RWPE1 (cell line): Measurements from ENCODE around the gene TP53TG5.
A peak's percentile ranks its signal among the peaks of the same experiment; 100 is the strongest.
"Not testable (repeated sequence)": the region's sequence is repeated elsewhere in the genome, so short reads cannot be mapped to it uniquely, and the experiment has no call there.

ENCODE experiments used
- CTCF ChIA-PET: fragments of 350-600 bp; sonication (Branson Sonifier 250); formaldehyde crosslinking; extraction: SDS; loops from one replicate; lab custom pipeline; 2021; lab: Yijun Ruan, JAX
- POLR2A ChIA-PET: fragments of 400-600 bp; formaldehyde crosslinking; extraction: SDS; loops from one replicate; lab custom pipeline; 2020; ENCODE audit warnings: antibody characterized with exemption; ENCODE audit not compliant: low non-redundant PET; lab: Yijun Ruan, JAX
- DNase-seq: peaks from one replicate; pipeline ENCODE4 v3.0.0; 2012; ENCODE audit warnings: low spot score
- H3K27ac ChIP-seq: fragments of 450-650 bp; 2 replicates; pipeline ENCODE4 v1.5.1; 2017
- CTCF ChIP-seq: fragments of 450-650 bp; conservative IDR thresholded peaks from 2 replicates; pipeline ENCODE4 v1.5.1; 2017; ENCODE audit warnings: low read depth, mild to moderate bottlenecking

TP53TG5 gene

GRCh38 chr20:45352729-45353128 lies 25.4 kb downstream of the TP53TG5 start:
- TF ChIP-seq CTCF = no peak
- CTCF ChIA-PET = interaction anchor here (0.7 to 2.1 kb wide), 5 partner anchors 8 to 277 kb away, joined by 3 to 10 read pairs (median 3); partner anchors contain the start of genes SYS1 and WFDC10A
- H3K27ac ChIP-seq = no peak overlapping the region

GRCh38 chr20:45350795-45351194 lies 27.3 kb downstream of the TP53TG5 start:
- not testable (repeated sequence) for DNase-seq, H3K27ac ChIP-seq
- POLR2A ChIA-PET = interaction anchor here (0.6 kb wide), 1 partner anchor 10 kb away, joined by 6 read pairs; no protein-coding TSS in a partner anchor
- CTCF ChIA-PET = interaction anchor here (2.1 kb wide), 1 partner anchor 12 kb away, joined by 10 read pairs; the partner anchor contains the start of gene SYS1

More at GRCh38 chr20:45352729-45353128, 25.4 kb downstream of the TP53TG5 start:
- DNase-seq = no peak
- POLR2A ChIA-PET = no interaction called here

- no peak overlapping the region for H3K27ac ChIP-seq
- TF ChIP-seq CTCF = no peak
- ChIA-PET POLR2A (no interaction called here), CTCF (no interaction called here)
- no peak for DNase-seq
Observed at GRCh38 chr20:45350217-45350616, 27.9 kb downstream of the TP53TG5 start.

GRCh38 chr20:45347936-45348778 lies 30.0 kb downstream of the TP53TG5 start, which contains the start of gene SDC4:
Gene SDC4 (minus strand): TSS chr20:45348424. CDS start chr20:45348384, 40 bp downstream.
- DNase-seq = peak; percentile 99
- peak within 1 kb of the TSS; percentile 97 for H3K27ac ChIP-seq
- POLR2A ChIA-PET = interaction anchor here (0.5 to 4.1 kb wide), 10 partner anchors 9 to 763 kb away, joined by 3 to 29 read pairs (median 4); partner anchors contain the start of gene SYS1
- no peak for TF ChIP-seq CTCF
- CTCF ChIA-PET = interaction anchor here (0.6 to 3.2 kb wide), 6 partner anchors 11 to 772 kb away, joined by 4 to 17 read pairs (median 6); partner anchors contain the start of gene SYS1

GRCh38 chr20:45347297-45347935 lies 30.7 kb downstream of the TP53TG5 start:
- ChIA-PET CTCF (interaction anchor here (0.5 to 3.2 kb wide), 7 partner anchors 15 to 424 kb away, joined by 3 to 17 read pairs (median 5); partner anchors contain the start of gene SYS1), POLR2A (interaction anchor here (0.6 to 4.1 kb wide), 8 partner anchors 10 to 764 kb away, joined by 3 to 29 read pairs (median 3); partner anchors contain the start of genes PIGT and SYS1)
- peak overlapping the region; percentile 97 for H3K27ac ChIP-seq
- no peak for TF ChIP-seq CTCF
- DNase-seq = peak; percentile 45

- CTCF ChIA-PET = interaction anchor here (0.5 to 3.2 kb wide), 6 partner anchors 10 to 425 kb away, joined by 3 to 17 read pairs (median 3); partner anchors contain the start of gene SYS1
- no peak for TF ChIP-seq CTCF
- DNase-seq = peak; percentile 25
- H3K27ac ChIP-seq = peak overlapping the region; percentile 97
- POLR2A ChIA-PET = interaction anchor here (1.0 to 4.1 kb wide), 4 partner anchors 10 to 69 kb away, joined by 3 to 29 read pairs (median 14); partner anchors contain the start of genes PIGT and SYS1
Observed at GRCh38 chr20:45346851-45347250, 31.3 kb downstream of the TP53TG5 start.
